Measurements from ENCODE around the gene FAM185A.
"Not testable (repeated sequence)": the region's sequence is repeated elsewhere in the genome, so short reads cannot be mapped to it uniquely, and the experiment has no call there.

FAM185A gene

GRCh38 chr7:102778663-102779062, 29.9 kb downstream of the FAM185A start:
- not testable (repeated sequence) for DNase-seq (ENCODE audit: low read depth)

- DNase-seq (ENCODE audit: low read depth): not testable (repeated sequence)
Measured at GRCh38 chr7:102780926-102781325, 32.1 kb downstream of the FAM185A start.

GRCh38 chr7:102788770-102789169, 40.0 kb downstream of the FAM185A start:
- DNase-seq (ENCODE audit: low read depth): not testable (repeated sequence)

GRCh38 chr7:102790364-102791100, 41.7 kb downstream of the FAM185A start:
- DNase-seq (ENCODE audit: low read depth): not testable (repeated sequence)

- DNase-seq (ENCODE audit: low read depth): not testable (repeated sequence)
Measured at GRCh38 chr7:102791367-102791766, 42.6 kb downstream of the FAM185A start.

GRCh38 chr7:102791831-102792230, 43.0 kb downstream of the FAM185A start:
- DNase-seq (ENCODE audit: low read depth): not testable (repeated sequence)

GRCh38 chr7:102794567-102794966, 45.8 kb downstream of the FAM185A start:
- DNase-seq (ENCODE audit: low read depth): not testable (repeated sequence)

- DNase-seq (ENCODE audit: low read depth): not testable (repeated sequence)
Measured at GRCh38 chr7:102795987-102796595, 47.3 kb downstream of the FAM185A start.

- DNase-seq (ENCODE audit: low read depth): no peak
Measured at GRCh38 chr7:102806613-102807012, 57.8 kb downstream of the FAM185A start.

GRCh38 chr7:102810916-102811315, 62.1 kb downstream of the FAM185A start:
- DNase-seq (ENCODE audit: low read depth): no peak

- no peak for DNase-seq (ENCODE audit: low read depth)
Measured at GRCh38 chr7:102811942-102812678, 63.3 kb downstream of the FAM185A start.

GRCh38 chr7:102813191-102814024, 64.6 kb downstream of the FAM185A start:
- no peak for DNase-seq (ENCODE audit: low read depth)

GRCh38 chr7:102814025-102814471, 65.2 kb downstream of the FAM185A start:
- no peak for DNase-seq (ENCODE audit: low read depth)

- no peak for DNase-seq (ENCODE audit: low read depth)
Measured at GRCh38 chr7:102817616-102818573, 69.1 kb downstream of the FAM185A start.

- DNase-seq (ENCODE audit: low read depth): no peak
Measured at GRCh38 chr7:102819151-102819550, 70.4 kb downstream of the FAM185A start.

- DNase-seq (ENCODE audit: low read depth): no peak
Measured at GRCh38 chr7:102821994-102822747, 73.4 kb downstream of the FAM185A start.

- DNase-seq (ENCODE audit: low read depth): no peak
Measured at GRCh38 chr7:102823390-102824119, 74.8 kb downstream of the FAM185A start.

- no peak for DNase-seq (ENCODE audit: low read depth)
Measured at GRCh38 chr7:102828286-102828685, 79.5 kb downstream of the FAM185A start.

- DNase-seq (ENCODE audit: low read depth): no peak
Measured at GRCh38 chr7:102829075-102829474, 80.3 kb downstream of the FAM185A start.
